ENCODE results near the gene SIGLEC10. TPM values are rescaled to one million over a fixed set of nuclear protein-coding genes. Genes with fewer than 3 reads are reported as not detected.

SIGLEC10 gene
- total and polyA plus RNA-seq, 9 of the 15 experiments (the other 6 are each of a cell fraction or from before 2014, with no cell fraction given), result 0.10 to 1.8 (median 0.82) TPM

DNA sequence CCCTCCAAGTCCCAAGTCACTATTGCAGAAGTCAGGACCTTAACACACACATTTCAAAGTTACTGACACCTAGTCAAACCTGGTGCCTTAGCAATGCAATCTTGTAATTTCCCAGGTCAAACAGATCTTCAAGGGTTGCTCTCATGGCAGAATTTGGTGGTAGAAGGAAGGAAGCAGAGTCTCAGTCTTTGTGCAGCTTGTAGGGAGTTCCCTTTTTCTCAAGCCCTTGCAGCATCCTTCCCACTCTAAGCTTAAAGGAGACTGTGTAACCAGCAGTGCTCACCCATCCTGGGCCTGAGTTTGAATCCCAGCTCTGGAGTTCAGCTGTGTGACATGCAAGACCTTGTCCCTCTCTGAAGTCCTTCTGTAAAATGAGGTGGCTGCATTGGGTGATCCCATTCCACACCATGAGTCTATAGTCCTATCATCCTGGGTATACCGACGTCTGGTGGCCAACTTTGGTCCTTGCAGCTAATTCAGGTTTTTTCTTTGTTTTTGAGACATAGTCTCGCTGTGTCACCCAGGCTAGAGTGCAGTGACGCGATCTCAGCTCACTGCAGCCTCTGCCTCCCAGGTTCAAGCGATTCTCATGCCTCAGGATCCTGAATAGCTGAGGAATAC is 9.8 kb downstream of the SIGLEC10 start (continued):
- TF ChIP-seq, protein P1, sequence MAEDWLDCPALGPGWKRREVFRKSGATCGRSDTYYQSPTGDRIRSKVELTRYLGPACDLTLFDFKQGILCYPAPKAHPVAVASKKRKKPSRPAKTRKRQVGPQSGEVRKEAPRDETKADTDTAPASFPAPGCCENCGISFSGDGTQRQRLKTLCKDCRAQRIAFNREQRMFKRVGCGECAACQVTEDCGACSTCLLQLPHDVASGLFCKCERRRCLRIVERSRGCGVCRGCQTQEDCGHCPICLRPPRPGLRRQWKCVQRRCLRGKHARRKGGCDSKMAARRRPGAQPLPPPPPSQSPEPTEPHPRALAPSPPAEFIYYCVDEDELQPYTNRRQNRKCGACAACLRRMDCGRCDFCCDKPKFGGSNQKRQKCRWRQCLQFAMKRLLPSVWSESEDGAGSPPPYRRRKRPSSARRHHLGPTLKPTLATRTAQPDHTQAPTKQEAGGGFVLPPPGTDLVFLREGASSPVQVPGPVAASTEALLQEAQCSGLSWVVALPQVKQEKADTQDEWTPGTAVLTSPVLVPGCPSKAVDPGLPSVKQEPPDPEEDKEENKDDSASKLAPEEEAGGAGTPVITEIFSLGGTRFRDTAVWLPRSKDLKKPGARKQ (CRISPR knock-in tag; IDR thresholded peaks at IDR 0.05), result no peak
- TF ChIP-seq MCM5 (IDR thresholded peaks at IDR 0.05; ENCODE audit: low read depth) (no peak), SMAD1 (IDR thresholded peaks at IDR 0.05; ENCODE audit: low read depth, low read length, partially characterized antibody) (no peak), ZNF184 (CRISPR knock-in tag; IDR thresholded peaks at IDR 0.05) (no peak), ZNF551 (CRISPR knock-in tag; IDR thresholded peaks at IDR 0.05) (no peak), ZNF695 (CRISPR knock-in tag; IDR thresholded peaks at IDR 0.05) (no peak), HDAC6 (IDR thresholded peaks at IDR 0.05; ENCODE audit: low read depth, low read length) (no peak), TBL1XR1 (IDR thresholded peaks at IDR 0.05; ENCODE audit: low read length in 2 of 2) (no peak), C11orf30 (IDR thresholded peaks at IDR 0.05; ENCODE audit: low read depth) (peak; percentile 54; the same call in 1 of the 2 replicates)
- TF ChIP-seq, protein P2, sequence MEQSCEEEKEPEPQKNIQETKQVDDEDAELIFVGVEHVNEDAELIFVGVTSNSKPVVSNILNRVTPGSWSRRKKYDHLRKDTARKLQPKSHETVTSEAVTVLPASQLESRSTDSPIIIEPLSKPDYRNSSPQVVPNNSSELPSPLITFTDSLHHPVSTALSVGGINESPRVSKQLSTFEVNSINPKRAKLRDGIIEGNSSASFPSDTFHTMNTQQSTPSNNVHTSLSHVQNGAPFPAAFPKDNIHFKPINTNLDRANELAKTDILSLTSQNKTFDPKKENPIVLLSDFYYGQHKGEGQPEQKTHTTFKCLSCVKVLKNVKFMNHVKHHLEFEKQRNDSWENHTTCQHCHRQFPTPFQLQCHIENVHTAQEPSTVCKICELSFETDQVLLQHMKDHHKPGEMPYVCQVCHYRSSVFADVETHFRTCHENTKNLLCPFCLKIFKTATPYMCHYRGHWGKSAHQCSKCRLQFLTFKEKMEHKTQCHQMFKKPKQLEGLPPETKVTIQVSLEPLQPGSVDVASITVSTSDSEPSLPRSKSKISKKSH (CRISPR knock-in tag; IDR thresholded peaks at IDR 0.05), result no peak
- TF ChIP-seq, protein P3, sequence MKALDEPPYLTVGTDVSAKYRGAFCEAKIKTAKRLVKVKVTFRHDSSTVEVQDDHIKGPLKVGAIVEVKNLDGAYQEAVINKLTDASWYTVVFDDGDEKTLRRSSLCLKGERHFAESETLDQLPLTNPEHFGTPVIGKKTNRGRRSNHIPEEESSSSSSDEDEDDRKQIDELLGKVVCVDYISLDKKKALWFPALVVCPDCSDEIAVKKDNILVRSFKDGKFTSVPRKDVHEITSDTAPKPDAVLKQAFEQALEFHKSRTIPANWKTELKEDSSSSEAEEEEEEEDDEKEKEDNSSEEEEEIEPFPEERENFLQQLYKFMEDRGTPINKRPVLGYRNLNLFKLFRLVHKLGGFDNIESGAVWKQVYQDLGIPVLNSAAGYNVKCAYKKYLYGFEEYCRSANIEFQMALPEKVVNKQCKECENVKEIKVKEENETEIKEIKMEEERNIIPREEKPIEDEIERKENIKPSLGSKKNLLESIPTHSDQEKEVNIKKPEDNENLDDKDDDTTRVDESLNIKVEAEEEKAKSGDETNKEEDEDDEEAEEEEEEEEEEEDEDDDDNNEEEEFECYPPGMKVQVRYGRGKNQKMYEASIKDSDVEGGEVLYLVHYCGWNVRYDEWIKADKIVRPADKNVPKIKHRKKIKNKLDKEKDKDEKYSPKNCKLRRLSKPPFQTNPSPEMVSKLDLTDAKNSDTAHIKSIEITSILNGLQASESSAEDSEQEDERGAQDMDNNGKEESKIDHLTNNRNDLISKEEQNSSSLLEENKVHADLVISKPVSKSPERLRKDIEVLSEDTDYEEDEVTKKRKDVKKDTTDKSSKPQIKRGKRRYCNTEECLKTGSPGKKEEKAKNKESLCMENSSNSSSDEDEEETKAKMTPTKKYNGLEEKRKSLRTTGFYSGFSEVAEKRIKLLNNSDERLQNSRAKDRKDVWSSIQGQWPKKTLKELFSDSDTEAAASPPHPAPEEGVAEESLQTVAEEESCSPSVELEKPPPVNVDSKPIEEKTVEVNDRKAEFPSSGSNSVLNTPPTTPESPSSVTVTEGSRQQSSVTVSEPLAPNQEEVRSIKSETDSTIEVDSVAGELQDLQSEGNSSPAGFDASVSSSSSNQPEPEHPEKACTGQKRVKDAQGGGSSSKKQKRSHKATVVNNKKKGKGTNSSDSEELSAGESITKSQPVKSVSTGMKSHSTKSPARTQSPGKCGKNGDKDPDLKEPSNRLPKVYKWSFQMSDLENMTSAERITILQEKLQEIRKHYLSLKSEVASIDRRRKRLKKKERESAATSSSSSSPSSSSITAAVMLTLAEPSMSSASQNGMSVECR (CRISPR knock-in tag; IDR thresholded peaks at IDR 0.05), result no peak; the same call in 1 of the 2 replicates
- TF ChIP-seq, protein P4, sequence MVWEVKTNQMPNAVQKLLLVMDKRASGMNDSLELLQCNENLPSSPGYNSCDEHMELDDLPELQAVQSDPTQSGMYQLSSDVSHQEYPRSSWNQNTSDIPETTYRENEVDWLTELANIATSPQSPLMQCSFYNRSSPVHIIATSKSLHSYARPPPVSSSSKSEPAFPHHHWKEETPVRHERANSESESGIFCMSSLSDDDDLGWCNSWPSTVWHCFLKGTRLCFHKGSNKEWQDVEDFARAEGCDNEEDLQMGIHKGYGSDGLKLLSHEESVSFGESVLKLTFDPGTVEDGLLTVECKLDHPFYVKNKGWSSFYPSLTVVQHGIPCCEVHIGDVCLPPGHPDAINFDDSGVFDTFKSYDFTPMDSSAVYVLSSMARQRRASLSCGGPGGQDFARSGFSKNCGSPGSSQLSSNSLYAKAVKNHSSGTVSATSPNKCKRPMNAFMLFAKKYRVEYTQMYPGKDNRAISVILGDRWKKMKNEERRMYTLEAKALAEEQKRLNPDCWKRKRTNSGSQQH (CRISPR knock-in tag; IDR thresholded peaks at IDR 0.05), result no peak
- TF ChIP-seq, protein P5, sequence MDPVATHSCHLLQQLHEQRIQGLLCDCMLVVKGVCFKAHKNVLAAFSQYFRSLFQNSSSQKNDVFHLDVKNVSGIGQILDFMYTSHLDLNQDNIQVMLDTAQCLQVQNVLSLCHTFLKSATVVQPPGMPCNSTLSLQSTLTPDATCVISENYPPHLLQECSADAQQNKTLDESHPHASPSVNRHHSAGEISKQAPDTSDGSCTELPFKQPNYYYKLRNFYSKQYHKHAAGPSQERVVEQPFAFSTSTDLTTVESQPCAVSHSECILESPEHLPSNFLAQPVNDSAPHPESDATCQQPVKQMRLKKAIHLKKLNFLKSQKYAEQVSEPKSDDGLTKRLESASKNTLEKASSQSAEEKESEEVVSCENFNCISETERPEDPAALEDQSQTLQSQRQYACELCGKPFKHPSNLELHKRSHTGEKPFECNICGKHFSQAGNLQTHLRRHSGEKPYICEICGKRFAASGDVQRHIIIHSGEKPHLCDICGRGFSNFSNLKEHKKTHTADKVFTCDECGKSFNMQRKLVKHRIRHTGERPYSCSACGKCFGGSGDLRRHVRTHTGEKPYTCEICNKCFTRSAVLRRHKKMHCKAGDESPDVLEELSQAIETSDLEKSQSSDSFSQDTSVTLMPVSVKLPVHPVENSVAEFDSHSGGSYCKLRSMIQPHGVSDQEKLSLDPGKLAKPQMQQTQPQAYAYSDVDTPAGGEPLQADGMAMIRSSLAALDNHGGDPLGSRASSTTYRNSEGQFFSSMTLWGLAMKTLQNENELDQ (CRISPR knock-in tag; IDR thresholded peaks at IDR 0.05; ENCODE audit: borderline replicate concordance), result no peak
- TF ChIP-seq, protein P6, sequence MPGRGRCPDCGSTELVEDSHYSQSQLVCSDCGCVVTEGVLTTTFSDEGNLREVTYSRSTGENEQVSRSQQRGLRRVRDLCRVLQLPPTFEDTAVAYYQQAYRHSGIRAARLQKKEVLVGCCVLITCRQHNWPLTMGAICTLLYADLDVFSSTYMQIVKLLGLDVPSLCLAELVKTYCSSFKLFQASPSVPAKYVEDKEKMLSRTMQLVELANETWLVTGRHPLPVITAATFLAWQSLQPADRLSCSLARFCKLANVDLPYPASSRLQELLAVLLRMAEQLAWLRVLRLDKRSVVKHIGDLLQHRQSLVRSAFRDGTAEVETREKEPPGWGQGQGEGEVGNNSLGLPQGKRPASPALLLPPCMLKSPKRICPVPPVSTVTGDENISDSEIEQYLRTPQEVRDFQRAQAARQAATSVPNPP (IDR thresholded peaks at IDR 0.05; ENCODE audit: borderline replicate concordance, insufficient read depth, insufficient read length), result no peak

Measured in K562 (cell line).